ENCODE data around the gene TCEA2.

Gene TCEA2

GRCh38 chr20:64022671-64023360 is 40.2 kb upstream of the TCEA2 start:
- H3F3A ChIP-seq (ENCODE audit: low read depth) = no peaks in the 10 kb centered on the region
- no peak for TF ChIP-seq EZH2phosphoT487 (IDR thresholded peaks at IDR 0.05; ENCODE audit: borderline replicate concordance)
- TF ChIP-seq, protein P1, sequence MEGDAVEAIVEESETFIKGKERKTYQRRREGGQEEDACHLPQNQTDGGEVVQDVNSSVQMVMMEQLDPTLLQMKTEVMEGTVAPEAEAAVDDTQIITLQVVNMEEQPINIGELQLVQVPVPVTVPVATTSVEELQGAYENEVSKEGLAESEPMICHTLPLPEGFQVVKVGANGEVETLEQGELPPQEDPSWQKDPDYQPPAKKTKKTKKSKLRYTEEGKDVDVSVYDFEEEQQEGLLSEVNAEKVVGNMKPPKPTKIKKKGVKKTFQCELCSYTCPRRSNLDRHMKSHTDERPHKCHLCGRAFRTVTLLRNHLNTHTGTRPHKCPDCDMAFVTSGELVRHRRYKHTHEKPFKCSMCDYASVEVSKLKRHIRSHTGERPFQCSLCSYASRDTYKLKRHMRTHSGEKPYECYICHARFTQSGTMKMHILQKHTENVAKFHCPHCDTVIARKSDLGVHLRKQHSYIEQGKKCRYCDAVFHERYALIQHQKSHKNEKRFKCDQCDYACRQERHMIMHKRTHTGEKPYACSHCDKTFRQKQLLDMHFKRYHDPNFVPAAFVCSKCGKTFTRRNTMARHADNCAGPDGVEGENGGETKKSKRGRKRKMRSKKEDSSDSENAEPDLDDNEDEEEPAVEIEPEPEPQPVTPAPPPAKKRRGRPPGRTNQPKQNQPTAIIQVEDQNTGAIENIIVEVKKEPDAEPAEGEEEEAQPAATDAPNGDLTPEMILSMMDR (conservative IDR thresholded peaks at IDR 0.05; ENCODE audit: low read length) = no peak
- H3K4me1 ChIP-seq (ENCODE audit: insufficient read depth, low read length, poor library complexity, severe bottlenecking) = no peaks in the 10 kb centered on the region
- no peak overlapping the region for H3K4me2 ChIP-seq (ENCODE audit: low read depth, low read length, poor library complexity, severe bottlenecking)
- H4K20me1 ChIP-seq (ENCODE audit: insufficient read depth, low read length, poor library complexity, severe bottlenecking) = no peaks in the 10 kb centered on the region
- no peaks in the 10 kb centered on the region for H3K79me2 ChIP-seq (ENCODE audit: insufficient read depth, low read length)
- no peaks in the 10 kb centered on the region for H3K9me2 ChIP-seq (replicated peaks; ENCODE audit: low read depth, low read length)
- no peak overlapping the region for H3K9ac ChIP-seq (ENCODE audit: low read depth, low read length, poor library complexity, severe bottlenecking)
- H2AFZ ChIP-seq (ENCODE audit: low read length) = no peak overlapping the region
- peaks cover 88% of the 10 kb centered on the region; the same call in 1 of the 2 replicates for H3K36me3 ChIP-seq (ENCODE audit: insufficient read depth, low read length)
- no peaks in the 10 kb centered on the region for H3K9me3 ChIP-seq (ENCODE audit: insufficient read depth, low read depth, low read length)
- H3K4me3 ChIP-seq (ENCODE audit: low read length, poor library complexity, severe bottlenecking) = no peak overlapping the region
- H3K27me3 ChIP-seq (ENCODE audit: insufficient read depth, low read length, poor library complexity, severe bottlenecking) = no peaks in the 10 kb centered on the region

DNA sequence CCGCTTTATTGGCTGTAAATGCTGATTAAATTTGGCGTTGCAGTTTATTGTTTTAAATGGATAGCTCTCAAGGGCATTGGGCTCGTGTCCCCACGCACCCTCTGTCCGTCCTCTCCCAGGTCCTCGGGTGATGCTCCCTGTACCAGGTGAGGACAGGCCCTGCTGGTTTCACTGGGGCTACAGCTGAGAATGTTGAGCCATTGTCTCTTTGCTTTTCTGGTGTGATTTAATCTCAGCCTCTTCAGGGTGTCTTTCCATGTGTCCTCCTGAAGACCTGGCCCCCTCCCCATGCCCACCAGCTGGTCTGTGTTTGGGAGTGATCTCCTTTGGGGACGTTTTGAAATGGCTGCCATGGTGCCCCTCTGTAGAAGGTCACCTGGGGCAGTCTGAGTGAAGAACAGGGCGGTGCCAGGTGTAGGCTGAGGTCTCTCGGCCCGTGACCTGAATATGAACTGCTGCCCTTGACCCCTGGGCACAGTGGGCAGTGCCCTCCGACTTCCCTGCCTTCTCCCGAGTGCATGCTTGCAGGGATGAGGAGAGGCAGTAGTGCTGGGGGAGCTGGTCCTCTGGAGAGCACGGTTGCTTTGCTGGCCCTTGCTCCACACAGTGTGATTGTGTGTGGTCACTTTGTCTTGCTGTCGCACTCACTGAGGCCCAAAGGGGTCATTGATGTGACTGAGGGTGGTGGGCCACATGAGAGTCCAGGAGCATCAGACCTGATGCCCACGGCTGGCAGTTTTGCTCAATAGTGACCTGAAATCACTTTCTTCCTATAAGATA is 39.4 kb upstream of the TCEA2 start:
- Histone ChIP-seq H3K9me2 (replicated peaks; ENCODE audit: low read depth, low read length) (no peaks in the 10 kb centered on the region), H3K36me3 (ENCODE audit: insufficient read depth, low read length) (peaks cover 86% of the 10 kb centered on the region; the same call in 1 of the 2 replicates), H3K9ac (ENCODE audit: low read depth, low read length, poor library complexity, severe bottlenecking) (no peak overlapping the region), H3K4me3 (ENCODE audit: low read length, poor library complexity, severe bottlenecking) (no peak overlapping the region), H3F3A (ENCODE audit: low read depth) (no peaks in the 10 kb centered on the region), H3K79me2 (ENCODE audit: insufficient read depth, low read length) (no peaks in the 10 kb centered on the region), H3K4me2 (ENCODE audit: low read depth, low read length, poor library complexity, severe bottlenecking) (no peak overlapping the region), H3K27me3 (ENCODE audit: insufficient read depth, low read length, poor library complexity, severe bottlenecking) (no peaks in the 10 kb centered on the region), H3K4me1 (ENCODE audit: insufficient read depth, low read length, poor library complexity, severe bottlenecking) (no peaks in the 10 kb centered on the region), H2AFZ (ENCODE audit: low read length) (no peak overlapping the region), H4K20me1 (ENCODE audit: insufficient read depth, low read length, poor library complexity, severe bottlenecking) (no peaks in the 10 kb centered on the region), H3K9me3 (ENCODE audit: insufficient read depth, low read depth, low read length) (no peaks in the 10 kb centered on the region)
- no peak for TF ChIP-seq EZH2phosphoT487 (IDR thresholded peaks at IDR 0.05; ENCODE audit: borderline replicate concordance)
- TF ChIP-seq, protein P1 (conservative IDR thresholded peaks at IDR 0.05; ENCODE audit: low read length) = no peak

GRCh38 chr20:64024141-64024990 is 38.6 kb upstream of the TCEA2 start:
- Histone ChIP-seq H3K27me3 (ENCODE audit: insufficient read depth, low read length, poor library complexity, severe bottlenecking) (no peaks in the 10 kb centered on the region), H3K4me3 (ENCODE audit: low read length, poor library complexity, severe bottlenecking) (no peak overlapping the region), H3K79me2 (ENCODE audit: insufficient read depth, low read length) (no peaks in the 10 kb centered on the region), H3F3A (ENCODE audit: low read depth) (no peaks in the 10 kb centered on the region), H2AFZ (ENCODE audit: low read length) (no peak overlapping the region), H3K36me3 (ENCODE audit: insufficient read depth, low read length) (peaks cover 84% of the 10 kb centered on the region; the same call in 1 of the 2 replicates), H3K4me2 (ENCODE audit: low read depth, low read length, poor library complexity, severe bottlenecking) (no peak overlapping the region), H3K4me1 (ENCODE audit: insufficient read depth, low read length, poor library complexity, severe bottlenecking) (no peaks in the 10 kb centered on the region), H3K9me2 (replicated peaks; ENCODE audit: low read depth, low read length) (no peaks in the 10 kb centered on the region), H4K20me1 (ENCODE audit: insufficient read depth, low read length, poor library complexity, severe bottlenecking) (no peaks in the 10 kb centered on the region), H3K9me3 (ENCODE audit: insufficient read depth, low read depth, low read length) (no peaks in the 10 kb centered on the region), H3K9ac (ENCODE audit: low read depth, low read length, poor library complexity, severe bottlenecking) (no peak overlapping the region)
- TF ChIP-seq, protein P1 (conservative IDR thresholded peaks at IDR 0.05; ENCODE audit: low read length) = no peak
- no peak for TF ChIP-seq EZH2phosphoT487 (IDR thresholded peaks at IDR 0.05; ENCODE audit: borderline replicate concordance)
